Measurements from ENCODE around the gene D2HGDH.

The D2HGDH gene

DNA sequence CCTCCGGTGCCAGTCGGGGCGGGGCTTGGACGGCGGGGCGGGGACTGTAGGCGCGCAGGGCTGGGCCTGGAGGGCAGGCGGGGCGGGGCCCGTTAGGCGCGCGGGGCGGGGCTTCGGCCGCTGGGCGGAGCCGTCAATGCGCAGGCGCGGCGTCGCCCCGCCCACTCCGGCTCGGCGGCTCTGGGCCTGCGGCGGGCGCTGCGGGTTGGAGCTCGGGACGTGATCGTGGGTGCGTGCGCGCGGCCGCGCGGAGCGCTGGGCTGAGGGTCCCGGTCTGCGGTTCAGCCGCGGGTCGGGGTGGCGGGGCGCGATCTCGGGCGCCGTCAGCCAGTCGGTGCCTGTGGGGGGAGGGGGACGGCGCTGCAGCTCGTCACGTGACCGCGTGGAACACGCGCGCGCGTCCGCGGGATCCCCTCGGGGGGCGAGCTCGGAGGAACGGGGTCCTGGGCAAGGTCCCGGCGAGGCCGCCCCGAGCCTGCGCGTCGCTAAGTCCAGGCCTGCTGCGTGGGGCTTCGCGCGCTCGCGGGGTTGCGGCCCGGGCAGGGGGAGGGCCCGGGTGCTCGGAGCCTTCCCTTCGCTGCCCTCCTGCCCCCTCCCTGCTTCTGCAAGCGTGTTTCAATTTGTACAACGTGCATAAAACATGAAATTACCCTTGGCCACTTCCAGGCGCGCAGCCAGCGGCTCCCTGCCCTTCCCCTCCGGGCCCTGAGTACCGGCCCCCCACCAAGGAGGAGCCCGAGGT is at the start of gene D2HGDH:
Gene D2HGDH, plus strand, starts transcription at position 164 of the 742 bp plus-strand sequence. CDS start 595 bp downstream, outside the sequence.
- DNase-seq, result peak; percentile 96

DNA sequence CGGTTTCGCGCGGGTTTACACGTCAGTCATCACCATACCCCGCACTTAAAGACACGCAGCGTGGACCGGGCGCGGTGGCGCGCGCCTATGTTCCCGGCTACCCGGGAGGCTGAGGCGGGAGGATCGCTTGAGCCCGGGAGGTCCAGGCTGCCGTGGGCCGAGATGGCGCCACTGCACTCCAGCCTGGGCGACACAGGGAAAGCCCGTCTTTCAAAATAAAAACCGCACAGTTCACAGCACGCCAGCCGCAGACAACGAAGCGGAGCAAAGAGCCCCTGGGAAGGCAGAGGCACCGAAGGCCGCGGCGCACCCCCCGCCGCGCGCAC is 48.1 kb upstream of the D2HGDH start:
- no peak for DNase-seq

DNA sequence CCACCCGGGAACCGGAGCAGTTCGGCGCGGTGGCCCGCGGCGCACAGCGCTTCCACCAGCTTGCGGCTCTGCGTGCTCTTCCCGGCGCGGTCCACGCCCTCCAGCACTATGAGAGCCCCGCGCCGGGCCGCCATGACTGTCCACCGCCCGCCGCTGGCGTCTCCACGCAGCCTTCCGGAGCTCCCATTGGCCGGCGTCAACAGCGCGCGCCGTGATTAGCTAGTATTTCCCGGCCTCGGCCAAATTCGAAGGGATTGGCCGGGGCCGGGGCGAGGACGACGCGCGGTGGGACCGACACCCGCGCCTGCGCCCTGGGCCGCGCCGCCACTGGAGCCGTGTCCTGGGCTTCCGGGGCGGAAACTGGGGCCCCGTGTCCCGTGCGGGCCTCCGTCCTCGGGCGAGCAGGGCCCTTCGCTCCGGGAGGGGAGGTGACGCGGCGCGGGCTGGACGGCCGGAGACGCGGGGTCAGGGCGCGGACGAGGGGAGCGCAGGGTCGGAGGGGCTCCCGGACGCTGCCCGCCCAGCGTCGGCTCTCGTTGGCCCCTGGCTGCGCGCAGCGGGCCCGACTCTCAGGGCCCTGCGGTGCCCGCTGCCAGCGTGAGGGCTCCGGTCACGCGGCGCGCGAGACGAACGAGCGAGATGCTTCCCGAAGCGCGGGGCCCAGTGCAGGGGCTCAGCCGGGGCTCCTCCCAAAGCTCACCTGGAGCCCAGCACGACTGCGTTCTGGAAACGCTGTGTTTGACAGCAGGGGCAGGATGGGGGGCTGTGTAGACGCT is 47.6 kb upstream of the D2HGDH start, which contains the start of gene DTYMK:
Gene DTYMK, minus strand, starts transcription at position 166 of the 776 bp plus-strand sequence. Its CDS starts 32 bp downstream, at position 134.
- DNase-seq, result peak; percentile 96

DNA sequence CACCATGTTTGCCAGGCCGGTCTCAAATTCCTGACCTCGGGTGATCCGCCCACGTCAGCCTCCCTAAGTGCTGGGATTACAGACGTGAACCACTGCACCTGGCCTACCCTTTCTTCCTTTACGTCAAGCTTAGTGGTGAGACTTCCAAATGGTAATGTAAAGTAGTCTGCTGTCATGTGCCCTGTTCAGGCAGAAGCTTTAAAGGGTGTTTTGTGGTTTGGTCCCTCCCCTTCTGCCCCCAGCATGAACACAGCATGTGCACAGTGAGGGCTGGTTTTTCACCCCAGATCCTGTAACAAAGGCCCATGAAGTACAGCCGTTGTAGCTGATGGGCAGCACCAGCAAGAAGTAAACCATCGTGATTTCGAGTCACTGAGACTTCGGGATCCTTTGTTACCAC is 45.1 kb upstream of the D2HGDH start:
- no peak for DNase-seq

DNA sequence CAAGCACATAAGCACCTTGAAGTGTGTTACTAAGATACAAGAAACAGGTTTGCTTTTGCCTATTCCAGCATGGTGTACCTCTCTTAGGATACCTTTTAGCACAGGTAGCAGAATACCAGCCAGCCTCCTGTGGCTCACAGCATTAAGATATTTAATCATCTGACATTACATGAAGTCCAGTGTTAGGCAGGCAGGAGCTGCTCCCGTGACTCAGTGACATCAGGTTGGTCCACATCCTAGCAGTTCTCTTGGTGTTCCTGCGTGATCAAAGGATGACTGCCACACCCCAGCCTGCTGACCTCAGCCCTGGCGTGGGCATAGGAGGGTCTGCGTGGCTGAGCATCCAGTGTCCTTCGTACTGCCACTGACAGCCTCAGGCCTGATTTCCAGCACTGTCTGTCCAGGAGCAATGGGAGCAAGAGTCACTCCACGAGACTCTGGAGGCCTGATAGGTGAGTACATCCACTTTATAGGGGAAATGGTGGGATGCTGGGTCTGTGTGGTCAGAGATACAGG is 44.2 kb upstream of the D2HGDH start:
- no peak for DNase-seq

DNA sequence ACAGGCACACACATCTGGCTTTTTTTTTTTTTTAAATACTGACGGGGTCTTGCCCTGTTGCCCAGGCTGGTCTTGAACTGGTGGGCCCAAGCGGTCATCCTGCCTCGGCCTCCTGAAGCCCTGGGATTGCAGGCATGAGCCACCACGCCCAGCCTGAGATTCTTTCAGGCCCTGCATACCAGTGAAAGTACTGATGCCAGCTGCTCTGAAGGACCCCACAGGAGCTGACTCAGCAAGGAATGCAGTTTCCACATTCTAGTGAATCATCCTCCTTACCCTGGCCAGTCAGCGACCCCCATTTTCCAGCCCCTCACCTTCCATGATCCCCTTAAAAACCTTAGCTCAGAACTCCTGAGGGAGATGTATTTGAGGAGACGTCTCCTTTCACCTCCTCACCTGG is 42.0 kb upstream of the D2HGDH start:
- no peak for DNase-seq

DNA sequence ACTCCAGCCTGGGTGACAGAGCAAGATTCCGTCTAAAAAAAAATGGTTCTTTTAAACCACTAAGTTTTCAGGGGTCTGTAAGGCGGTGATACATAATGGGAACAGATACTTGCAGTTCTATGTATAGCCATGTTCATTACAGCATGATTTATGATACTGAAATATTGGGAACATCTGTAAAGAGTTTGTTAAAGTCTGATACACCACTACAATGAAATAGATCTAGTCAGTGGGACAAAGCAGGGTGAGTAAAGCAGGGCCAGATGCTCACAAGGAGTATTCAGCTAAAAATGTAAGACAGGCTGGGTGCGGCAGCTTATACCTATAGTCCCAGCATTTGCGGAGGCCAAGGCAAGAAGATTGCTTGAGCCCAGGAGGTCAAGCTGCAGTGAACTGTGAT is 38.8 kb upstream of the D2HGDH start:
- DNase-seq, result no peak

DNA sequence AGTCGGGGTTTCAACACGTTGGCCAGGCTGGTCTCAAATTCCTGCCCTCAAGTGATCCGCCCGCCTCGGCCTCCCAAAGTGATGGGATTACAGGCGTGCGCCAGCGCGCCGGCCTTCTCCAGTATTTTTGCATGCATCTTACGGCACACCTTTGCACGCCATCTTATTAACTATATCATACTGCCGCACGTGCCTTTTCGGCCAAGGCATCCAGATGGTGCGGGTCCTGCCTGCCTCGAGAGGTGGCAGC is 33.4 kb upstream of the D2HGDH start:
- no peak for DNase-seq

DNA sequence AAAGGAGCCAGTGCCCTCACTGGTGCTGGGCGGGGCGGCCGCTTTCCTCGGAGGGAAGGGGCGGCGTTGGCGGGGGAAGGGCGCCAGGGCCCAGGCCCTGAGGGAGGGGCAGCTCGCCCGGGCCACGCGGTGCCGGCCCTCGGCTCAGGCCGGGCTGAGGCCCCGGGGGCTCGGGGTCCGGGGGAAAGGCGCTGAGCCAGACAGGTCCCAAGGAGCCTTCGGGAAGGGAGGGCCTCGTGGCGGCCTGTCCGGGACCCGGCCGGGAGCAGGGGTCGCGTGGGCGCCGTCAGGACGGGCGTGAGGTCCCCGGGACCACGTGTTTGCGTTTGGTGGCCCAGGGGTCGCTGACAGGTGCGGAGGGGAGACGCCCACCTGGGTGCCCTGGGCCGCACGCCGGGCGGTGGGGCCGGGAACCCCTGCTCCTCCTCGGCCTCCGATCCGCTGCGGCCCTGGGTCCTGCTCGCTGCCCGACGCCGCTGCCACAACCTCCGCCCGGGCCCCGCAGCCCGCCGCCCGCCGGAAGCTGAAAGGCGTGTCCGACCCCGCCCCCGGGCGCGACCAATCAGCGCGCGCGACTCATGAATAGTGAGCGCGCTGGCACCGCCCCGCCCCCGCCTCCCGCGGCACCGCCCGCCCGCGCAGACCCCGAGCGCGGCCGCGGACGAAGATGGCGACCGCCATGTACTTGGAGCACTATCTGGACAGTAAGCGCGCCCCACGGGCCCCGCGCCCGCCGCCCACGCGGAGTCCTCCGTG is 32.9 kb upstream of the D2HGDH start, which contains the start of gene ING5:
Gene ING5, plus strand, starts transcription at position 641 of the 756 bp plus-strand sequence. Its CDS starts 27 bp downstream, at position 668.
- peak; percentile 99 for DNase-seq

DNA sequence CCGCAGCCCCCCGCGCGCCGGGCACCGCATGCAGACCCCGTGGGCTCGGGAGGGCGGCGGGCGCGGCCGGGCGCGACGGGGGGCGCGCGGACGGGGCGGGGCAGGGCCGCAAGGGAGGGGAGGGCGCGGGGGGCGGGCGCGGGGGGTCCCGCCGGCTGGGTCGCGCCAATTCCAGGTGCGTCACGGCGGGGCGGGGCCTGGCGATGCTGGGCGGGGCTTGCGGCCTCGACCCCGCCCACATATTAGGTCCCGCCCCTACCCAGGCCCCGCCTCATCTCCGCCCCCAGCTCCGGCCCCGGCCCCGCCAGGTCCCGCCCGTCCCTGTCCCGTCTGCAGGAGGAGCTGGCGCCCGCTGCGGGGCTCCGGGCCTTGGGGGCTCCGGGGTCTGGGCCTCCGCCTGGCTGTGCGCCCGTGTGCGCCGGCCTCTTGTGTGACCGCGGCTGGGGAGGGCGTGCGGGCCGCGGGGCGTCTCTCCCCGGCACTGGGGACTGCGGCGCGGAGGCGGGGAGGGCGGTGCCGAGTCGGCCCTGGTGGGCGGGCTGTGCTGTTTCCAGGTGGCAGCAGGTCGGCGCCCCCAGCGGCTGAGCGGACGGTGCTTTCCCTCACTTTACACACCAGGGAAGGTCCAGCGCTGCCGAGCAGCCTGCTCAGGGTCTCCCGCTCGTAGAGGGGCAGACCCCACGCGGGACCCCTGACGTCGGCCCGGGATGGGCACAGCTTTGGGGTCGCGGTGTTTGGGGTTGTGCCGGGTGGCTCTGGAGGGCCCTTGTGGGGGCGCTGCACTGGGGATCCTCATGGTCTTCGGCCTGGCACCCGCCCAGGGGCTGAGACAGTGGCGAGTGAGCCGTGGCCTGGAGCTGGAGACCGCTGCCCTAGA is 32.0 kb upstream of the D2HGDH start:
- DNase-seq, result peak; percentile 92

DNA sequence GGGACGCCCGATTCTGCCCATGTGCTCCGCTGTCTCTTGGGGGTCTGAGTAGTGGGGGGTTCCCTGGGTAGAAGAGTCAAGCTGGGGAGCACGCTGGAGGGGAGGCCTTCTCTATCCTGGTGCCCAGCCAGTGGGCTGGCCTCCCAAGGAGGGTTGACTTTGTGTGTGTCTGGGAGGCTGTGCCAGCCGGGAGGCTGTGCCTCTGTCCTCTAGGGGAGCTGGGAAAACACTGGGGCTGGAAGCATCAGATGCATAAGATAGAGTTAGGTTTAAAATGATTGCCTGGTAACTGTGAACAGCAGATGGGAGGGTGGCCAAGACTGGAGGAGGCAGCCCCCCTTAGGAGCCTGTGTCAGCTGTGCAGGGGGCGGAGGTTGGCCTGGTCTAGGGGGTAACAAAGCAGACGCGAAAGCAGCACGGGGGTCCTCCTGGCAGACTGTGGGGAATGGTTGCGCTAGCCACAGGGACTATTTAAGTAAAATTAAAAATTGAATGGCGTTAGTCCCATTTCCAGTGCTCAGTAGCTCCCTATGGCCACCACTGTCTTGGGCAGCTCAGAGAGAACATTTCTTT is 31.3 kb upstream of the D2HGDH start:
- DNase-seq, result no peak

DNA sequence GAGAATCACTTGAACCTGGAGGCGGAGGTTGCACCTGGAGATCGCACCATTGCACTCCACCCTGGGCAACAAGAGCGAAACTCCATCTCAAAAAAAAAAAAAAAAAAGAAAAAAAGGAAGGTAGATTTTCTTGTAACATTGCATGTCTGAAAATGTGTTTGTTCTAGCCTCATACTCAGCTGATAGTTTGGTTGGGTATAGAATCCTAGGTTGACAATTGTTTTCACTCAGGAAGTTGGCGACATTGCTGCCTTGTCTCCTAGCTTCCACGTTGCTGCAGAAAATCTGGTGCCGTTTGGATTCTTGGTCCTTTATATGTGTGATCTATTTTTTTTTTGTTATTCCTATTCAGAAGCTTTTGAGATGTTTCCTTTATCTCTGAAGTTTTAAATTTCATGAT is 27.9 kb upstream of the D2HGDH start:
- no peak for DNase-seq

DNA sequence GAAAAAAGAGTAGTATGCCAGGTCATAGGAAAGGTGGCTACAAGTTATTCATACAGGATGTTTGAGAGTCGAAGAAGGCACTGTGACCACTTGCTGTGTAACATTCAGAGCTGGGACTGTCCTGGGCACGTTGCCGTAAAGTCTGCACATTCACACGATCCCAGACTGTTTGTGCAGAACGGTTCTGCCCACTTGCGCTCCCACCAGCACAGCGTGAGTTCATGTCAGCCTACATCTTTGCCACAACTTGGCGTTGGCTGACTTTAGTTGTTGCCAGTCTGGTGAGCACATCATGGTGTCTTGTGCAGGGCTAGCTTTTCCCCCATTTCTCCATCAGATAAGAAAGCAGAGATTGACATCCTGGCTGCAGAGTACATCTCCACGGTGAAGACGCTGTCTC is 25.6 kb upstream of the D2HGDH start:
- no peak for DNase-seq

DNA sequence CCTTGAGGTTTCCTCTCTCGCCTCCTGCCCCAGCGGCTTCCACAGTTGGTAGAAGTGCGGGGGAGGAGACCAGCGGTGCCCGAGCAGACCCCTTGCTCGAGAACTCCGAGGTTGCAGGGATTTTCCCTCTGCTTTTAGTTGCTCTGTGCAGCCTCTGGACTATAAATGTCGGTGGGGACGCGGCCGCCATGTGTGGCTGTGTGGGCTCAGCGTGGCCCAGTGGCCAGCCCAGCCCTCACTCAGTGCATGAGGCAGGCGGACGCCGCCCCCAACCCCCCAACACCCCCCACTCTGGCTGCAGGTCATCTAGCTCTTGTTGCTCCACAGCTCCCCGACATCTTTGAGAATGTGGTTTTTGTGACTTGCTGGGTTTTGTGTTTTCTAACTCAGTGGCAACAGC is 15.3 kb upstream of the D2HGDH start:
- no peak for DNase-seq

DNA sequence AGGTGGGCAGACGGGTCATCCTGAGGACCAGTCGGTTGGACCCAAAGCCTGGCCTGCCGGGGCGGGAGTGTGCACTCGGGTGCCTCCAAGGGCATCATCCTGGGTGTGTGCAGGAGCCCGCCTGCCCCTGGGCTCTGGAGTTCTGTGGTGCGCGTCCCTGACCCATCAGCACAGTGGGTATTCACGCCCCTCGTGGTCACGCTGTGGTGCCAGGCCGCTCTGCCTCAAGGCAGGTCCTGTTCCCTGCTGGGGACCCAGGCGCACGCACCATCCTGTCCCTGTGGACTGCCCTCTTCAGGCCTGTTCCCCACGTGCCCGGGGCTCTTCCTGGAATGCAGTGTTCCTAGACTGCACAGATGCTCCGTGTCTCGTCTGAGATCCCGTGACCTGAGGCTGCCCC is 14.3 kb upstream of the D2HGDH start:
- no peak for DNase-seq

DNA sequence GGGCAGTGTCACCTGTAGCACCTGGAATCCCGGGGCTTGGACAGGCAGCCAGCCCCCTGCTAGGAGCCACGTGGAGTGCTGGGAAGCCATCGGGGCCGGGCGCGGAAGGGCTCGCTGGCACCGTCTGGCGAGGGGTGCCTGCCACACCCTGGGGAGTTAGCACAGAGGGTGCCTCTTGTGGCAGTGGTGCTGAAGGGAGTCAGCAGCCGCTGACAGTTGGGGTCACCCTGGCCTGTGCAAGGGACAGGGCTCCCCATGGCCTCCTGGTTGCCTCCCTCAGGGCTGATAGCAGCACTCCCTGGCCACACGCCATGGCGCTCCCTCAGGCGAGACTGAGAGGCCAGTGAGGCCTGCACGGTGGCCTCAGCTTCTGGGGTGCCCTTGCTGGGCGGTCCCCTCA is 13.9 kb upstream of the D2HGDH start:
- no peak for DNase-seq

DNA sequence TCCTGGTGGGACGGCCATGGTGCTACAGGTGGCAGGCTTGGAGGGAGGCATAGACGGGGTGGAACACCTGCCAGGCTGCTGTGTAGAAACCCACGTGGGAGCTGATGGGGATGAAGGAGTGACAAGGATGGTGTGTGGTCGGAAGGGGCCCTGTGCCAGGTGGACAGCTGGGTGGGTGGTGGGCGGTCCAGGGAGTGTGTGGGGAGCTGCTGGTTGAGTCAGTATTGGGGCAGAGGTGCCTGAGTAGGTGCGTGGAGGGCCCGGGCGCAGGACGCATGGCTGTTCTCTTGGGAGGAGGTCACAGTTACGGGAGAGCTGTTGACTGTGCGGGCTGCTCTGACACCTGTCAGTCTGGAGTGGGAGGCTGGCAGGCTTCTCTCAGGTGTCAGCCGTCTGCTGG is 12.6 kb upstream of the D2HGDH start:
- DNase-seq, result no peak

DNA sequence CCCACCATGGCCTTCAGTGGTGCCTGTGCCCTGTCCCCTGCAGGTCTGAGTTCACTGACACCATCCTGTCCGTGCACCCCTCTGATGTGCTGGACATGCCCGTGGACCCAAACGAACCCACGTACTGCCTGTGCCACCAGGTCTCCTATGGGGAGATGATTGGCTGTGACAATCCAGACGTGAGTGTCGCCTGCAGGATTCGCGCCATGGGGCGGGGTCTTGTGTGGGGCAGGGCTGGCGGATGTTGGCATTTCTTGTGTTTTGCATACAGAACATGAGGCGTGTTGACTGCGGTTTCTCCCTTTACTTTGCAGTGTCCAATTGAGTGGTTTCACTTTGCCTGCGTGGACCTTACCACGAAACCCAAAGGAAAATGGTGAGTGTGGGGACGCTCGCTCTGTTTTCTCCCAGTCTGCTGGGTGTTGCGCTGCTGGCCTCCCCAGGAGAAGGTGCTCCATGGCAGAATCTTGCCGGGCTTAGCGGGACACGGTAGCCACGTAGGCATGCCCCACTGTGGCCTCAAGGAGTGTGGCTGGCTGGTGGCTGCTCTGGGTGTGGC is 11.5 kb upstream of the D2HGDH start:
- no peak for DNase-seq

DNA sequence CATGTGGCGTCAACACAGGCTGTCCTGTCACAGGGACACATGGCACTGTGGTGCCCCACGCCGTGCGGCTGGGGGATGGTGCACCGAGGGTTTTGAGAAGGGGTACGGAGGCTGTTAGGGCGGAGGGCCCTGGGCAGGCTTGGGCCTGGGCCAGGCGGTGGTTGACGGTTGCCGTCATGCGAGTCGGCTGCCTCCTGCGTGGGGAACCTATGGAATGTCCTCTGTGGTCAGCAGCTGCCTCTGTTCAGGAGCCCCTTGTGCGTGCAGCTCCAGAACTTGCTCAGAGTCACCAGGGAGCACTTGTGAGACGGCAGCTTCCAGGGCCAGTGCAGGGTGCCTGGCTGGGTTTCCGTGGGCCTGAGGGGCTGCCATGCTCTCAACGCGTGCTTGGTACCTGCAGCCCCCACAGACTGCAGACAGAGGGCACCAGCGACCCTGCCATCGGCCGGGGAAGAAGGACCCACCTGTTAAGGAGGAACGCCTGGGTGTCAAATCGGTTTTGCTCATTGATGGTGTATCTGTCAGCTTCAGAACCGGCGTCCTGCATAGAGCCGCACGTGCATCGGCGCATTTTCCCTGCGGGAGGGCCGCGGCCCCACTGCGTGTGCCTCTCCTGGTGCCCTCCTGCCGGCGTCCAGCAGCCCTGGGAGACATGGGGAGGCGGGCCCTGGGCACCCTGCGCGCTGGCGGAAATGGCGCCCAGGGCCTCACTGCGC is 10.0 kb upstream of the D2HGDH start:
- DNase-seq, result peak; percentile 37

DNA sequence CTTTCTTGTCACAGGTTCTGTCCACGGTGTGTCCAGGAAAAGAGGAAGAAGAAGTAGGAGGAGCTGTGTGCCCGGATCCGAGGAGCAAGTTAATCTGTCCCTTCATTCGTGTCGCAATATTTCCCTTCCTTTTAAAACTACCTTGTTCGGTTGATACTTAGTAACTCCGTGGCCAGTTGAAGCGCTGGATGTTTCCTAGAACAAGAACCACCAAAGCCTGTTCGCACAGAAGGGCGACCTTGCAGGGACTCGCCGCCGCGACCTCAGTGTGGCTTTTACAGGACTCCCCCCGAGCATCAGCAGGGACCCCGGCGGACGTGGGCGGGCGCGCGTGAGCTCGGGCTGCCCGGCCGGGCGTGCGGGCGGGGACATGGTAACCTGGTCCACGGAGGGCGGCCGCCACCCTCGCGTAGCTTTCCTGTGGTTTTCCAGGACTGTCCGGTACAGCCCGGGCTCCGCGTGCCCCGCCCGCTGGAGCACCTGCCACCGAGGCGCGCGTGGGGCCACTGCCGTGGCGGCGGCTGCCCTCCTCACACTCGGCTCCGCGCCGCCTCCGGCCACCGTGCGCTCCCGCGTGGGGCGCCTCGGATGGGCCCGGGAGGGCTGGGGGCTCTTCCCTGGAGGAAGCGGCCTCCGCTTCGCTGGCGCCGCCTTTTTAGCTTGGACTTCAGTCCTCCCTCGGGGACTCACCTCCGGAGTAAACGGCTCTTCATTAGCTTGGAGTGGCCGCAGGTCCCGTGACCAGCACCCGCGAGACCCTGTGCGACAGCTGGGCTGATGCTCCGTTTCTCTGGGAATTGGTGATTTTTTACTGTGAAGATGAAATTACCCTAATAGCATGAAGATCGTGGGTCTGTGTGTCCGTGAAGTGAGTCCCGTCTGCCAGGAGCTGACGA is 9.2 kb upstream of the D2HGDH start:
- DNase-seq, result no peak

All from activated CD4-positive, alpha-beta T cell treated with anti-CD3 and anti-CD28 coated beads for 48 hours (primary cell).